HCT116 (cell line): ENCODE measurements around the gene TRHDE. TPM values are rescaled to one million over a fixed set of nuclear protein-coding genes. Genes with fewer than 3 reads are reported as not detected.

ENCODE experiments used
- ATAC-seq: fragments of 200-7000 bp; cut with Tn5 transposase; 2 replicates; pipeline ENCODE4 v1.9.1; 2020; ENCODE audit warnings: mild to moderate bottlenecking, moderate library complexity
- BruUV-seq: library from RNA; stranded (reverse); fragments of 400-500 nt; replicated peaks from 2 replicates; lab custom pipeline; 2021; lab: Mats Ljungman, UMichigan
- CTCF ChIA-PET: fragments of 300-600 bp; sonication (Branson Sonifier 250); formaldehyde crosslinking; loops from one replicate; lab custom pipeline; 2021; ENCODE audit warnings: antibody characterized with exemption; lab: Charles Lee
- POLR2A ChIA-PET: fragments of 300-600, 350-600 bp; sonication (Branson Sonifier 250); formaldehyde crosslinking; loops from one replicate; lab custom pipeline; 2021; ENCODE audit warnings: antibody characterized with exemption; lab: Charles Lee
- RAD21 ChIA-PET, 2 experiments: fragments of 300-600 bp; sonication (Branson Sonifier 250); formaldehyde crosslinking; loops; one replicate each; lab custom pipeline; 2023; ENCODE audit warnings: low total read pairs in 2 of 2; ENCODE audit not compliant: uncharacterized antibody in 2 of 2, unreplicated experiment in 2 of 2, low non-redundant PET in 1 of 2; lab: Charles Lee
- DNase-seq: peaks from one replicate; pipeline ENCODE4 v3.0.0-alpha.2; 2010; ENCODE audit warnings: low read depth, low spot score
- H2AFZ ChIP-seq: fragments of 200-600 bp; shearing (Covaris generic), sonication (generic); 2 replicates; pipeline ENCODE4 v1.6.1; 2017; ENCODE audit warnings: low read depth, mixed run types, mixed read lengths, antibody characterized with exemption, low read length; ENCODE audit not compliant: poor library complexity, severe bottlenecking
- H3K27ac ChIP-seq: 2 replicates; pipeline ENCODE4 v1.5.1; 2012; ENCODE audit warnings: low read depth, low read length
- H3K27me3 ChIP-seq: fragments of 200-600 bp; sonication (generic); 2 replicates; pipeline ENCODE4 v1.6.1; 2016; ENCODE audit warnings: mixed run types, low read length, mixed read lengths; ENCODE audit not compliant: insufficient read depth
- H3K36me3 ChIP-seq, 2 experiments: fragments of 200-500 bp in 1 of 2; fragments of 200-600 bp in 1 of 2; sonication (Bioruptor generic) in 1 of 2; sonication (generic) in 1 of 2; 2 replicates each; pipeline versions ENCODE4 v1.5.1 to v1.6.1; 2014 to 2016; ENCODE audit warnings: low read length in 2 of 2, inconsistent platforms in 1 of 2, mixed read lengths in 1 of 2, mixed run types in 1 of 2; ENCODE audit not compliant: insufficient read depth in 2 of 2, control insufficient read depth in 1 of 2
- H3K4me1 ChIP-seq, 2 experiments: fragments of 200-600 bp in 1 of 2; sonication (generic) in 1 of 2; 2 replicates each; pipeline versions ENCODE4 v1.5.1 to v1.6.1; 2012 to 2017; ENCODE audit warnings: low read length in 2 of 2, inconsistent platforms in 1 of 2, mild to moderate bottlenecking in 1 of 2, mixed read lengths in 1 of 2, mixed run types in 1 of 2, moderate library complexity in 1 of 2; ENCODE audit not compliant: insufficient read depth in 2 of 2, control insufficient read depth in 1 of 2
- H3K4me2 ChIP-seq: fragments of 200-600 bp; sonication (generic); 2 replicates; pipeline ENCODE4 v1.6.1; 2017; ENCODE audit warnings: mixed run types, low read length, mixed read lengths
- H3K4me3 ChIP-seq, 2 experiments: fragments of 200-600 bp in 1 of 2; sonication (generic) in 1 of 2; replicated peaks in 1 of 2; 2 replicates each; pipeline ENCODE4 v1.5.1; 2011 to 2016; ENCODE audit warnings: low read length in 2 of 2, control low read depth in 1 of 2, low read depth in 1 of 2, mild to moderate bottlenecking in 1 of 2, mixed read lengths in 1 of 2, mixed run types in 1 of 2
- H3K79me2 ChIP-seq: fragments of 200-600 bp; sonication (generic); 2 replicates; pipeline ENCODE4 v1.6.1; 2017; ENCODE audit warnings: mild to moderate bottlenecking, mixed run types, low read length, moderate library complexity, mixed read lengths; ENCODE audit not compliant: insufficient read depth
- H3K9ac ChIP-seq: fragments of 200-600 bp; sonication (generic); 2 replicates; pipeline ENCODE4 v1.6.1; 2016; ENCODE audit warnings: low read length, mixed read lengths
- H3K9me2 ChIP-seq: fragments of 200-600 bp; sonication (generic), shearing (Covaris generic); 2 replicates; pipeline ENCODE4 v1.6.1; 2017; ENCODE audit warnings: mixed run types, mild to moderate bottlenecking, moderate library complexity; ENCODE audit not compliant: insufficient read depth
- H3K9me3 ChIP-seq, 2 experiments: fragments of 200-500 bp in 1 of 2; fragments of 200-600 bp in 1 of 2; sonication (Bioruptor generic) in 1 of 2; sonication (generic) in 1 of 2; 2 replicates each; pipeline ENCODE4 v1.6.1; 2014 to 2017; ENCODE audit warnings: low read length in 2 of 2, mixed read lengths in 2 of 2, inconsistent platforms in 1 of 2, low read depth in 1 of 2, mild to moderate bottlenecking in 1 of 2, mixed run types in 1 of 2, moderate library complexity in 1 of 2; ENCODE audit not compliant: control insufficient read depth in 1 of 2, insufficient read depth in 1 of 2
- H4K20me1 ChIP-seq: fragments of 200-600 bp; sonication (generic), shearing (Covaris generic); 2 replicates; pipeline ENCODE4 v1.6.1; 2017; ENCODE audit warnings: mixed run types, mild to moderate bottlenecking, moderate library complexity; ENCODE audit not compliant: insufficient read depth
- CBX3 ChIP-seq: IDR thresholded peaks from 2 replicates; pipeline ENCODE4 v1.6.1; 2012; ENCODE audit warnings: low read depth
- CEBPB ChIP-seq: IDR thresholded peaks from 2 replicates; pipeline ENCODE4 v1.6.1; 2012; ENCODE audit warnings: low read depth
- ELF1 ChIP-seq: IDR thresholded peaks from 2 replicates; pipeline ENCODE4 v1.6.1; 2012; ENCODE audit warnings: low read depth, borderline replicate concordance
- EZH2 ChIP-seq: fragments of 200-600 bp; sonication (generic); IDR thresholded peaks from 2 replicates; pipeline ENCODE4 v1.6.1; 2017; ENCODE audit warnings: antibody characterized with exemption, mixed run types
- FOSL1 ChIP-seq: IDR thresholded peaks from 2 replicates; pipeline ENCODE4 v1.6.1; 2012; ENCODE audit warnings: low read depth
- POLR2A ChIP-seq: IDR thresholded peaks from 2 replicates; pipeline ENCODE4 v1.7.0; 2011; ENCODE audit warnings: borderline replicate concordance; ENCODE audit not compliant: insufficient read depth, insufficient read length; ENCODE audit errors: extremely low read depth
- POLR2AphosphoS5 ChIP-seq: IDR thresholded peaks from 2 replicates; pipeline ENCODE4 v1.6.1; 2011; ENCODE audit warnings: mild to moderate bottlenecking, low read depth, low read length, moderate library complexity
- SIN3A ChIP-seq: IDR thresholded peaks from 2 replicates; pipeline ENCODE4 v1.6.1; 2012; ENCODE audit warnings: low read depth
- TCF7L2 ChIP-seq: IDR thresholded peaks from 2 replicates; pipeline ENCODE4 v1.7.0; 2011; ENCODE audit warnings: borderline replicate concordance, inconsistent platforms; ENCODE audit not compliant: insufficient read depth, insufficient read length; ENCODE audit errors: extremely low read depth
- ZNF274 ChIP-seq: fragments of 200-500 bp; sonication (Bioruptor generic); IDR thresholded peaks from 2 replicates; pipeline ENCODE4 v1.6.1; 2014; ENCODE audit warnings: mild to moderate bottlenecking, low read depth, low read length, inconsistent platforms
- intact Hi-C: fragments of 100-400 bp; cut with micrococcal nuclease; formaldehyde crosslinking; loops from 2 replicates; pipeline ENCODE4 v1.10.0; 2022
- total RNA-seq: library from RNA; stranded (reverse); gene quantifications from one replicate; pipeline ENCODE4 v1.2.1, GENCODE V29; 2021; ENCODE audit not compliant: unreplicated experiment
- TF ChIP-seq, protein P1 (sequence below), 3 experiments: fragments of 200-600 bp in 1 of 3; sonication (generic) in 1 of 3; IDR thresholded peaks in 2 of 3; conservative IDR thresholded peaks in 1 of 3; 2 replicates each; pipeline ENCODE4 v1.5.1; 2012 to 2017; ENCODE audit warnings: low read depth in 2 of 3, low read length in 2 of 3, antibody characterized with exemption in 1 of 3, borderline replicate concordance in 1 of 3, control low read depth in 1 of 3, mild to moderate bottlenecking in 1 of 3, mixed read lengths in 1 of 3, mixed run types in 1 of 3, moderate library complexity in 1 of 3; ENCODE audit not compliant: insufficient read depth in 1 of 3
- TF ChIP-seq, protein P2 (sequence below): IDR thresholded peaks from 2 replicates; pipeline ENCODE4 v1.6.1; 2011; ENCODE audit warnings: mild to moderate bottlenecking, low read length, moderate library complexity; ENCODE audit not compliant: insufficient replicate concordance; ENCODE audit errors: extremely low read depth

TRHDE gene
- total RNA-seq, 1 experiment from 2014 or later: 2.9 TPM

DNA sequence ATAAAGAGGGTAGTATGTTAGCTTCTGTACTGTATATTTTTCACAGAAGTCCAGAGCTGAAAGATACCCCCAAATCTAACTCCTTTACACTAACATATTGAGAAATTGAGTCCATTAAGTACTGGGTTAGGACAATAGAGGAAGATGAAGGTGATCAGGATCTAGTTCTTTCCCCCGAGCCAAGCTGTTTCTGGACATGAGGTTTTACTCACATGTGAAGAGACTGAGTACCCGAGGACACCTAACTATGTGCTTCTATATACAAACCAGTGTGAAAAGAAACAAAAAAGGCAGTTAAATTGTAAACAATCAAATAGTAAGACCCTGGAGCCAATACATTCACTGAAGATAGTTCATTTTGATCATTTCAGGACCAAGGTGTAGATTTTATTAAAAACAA lies 3.8 kb upstream of the TRHDE start:
- H3K9me3 ChIP-seq: no peaks in the 10 kb centered on the region
- no peaks in the 10 kb centered on the region for H3K36me3 ChIP-seq
- no peak overlapping the region for H3K9ac ChIP-seq
- H3K9me2 ChIP-seq: no peaks in the 10 kb centered on the region
- RAD21 ChIA-PET: no interaction called here
- H3K27ac ChIP-seq: no peak overlapping the region
- intact Hi-C loops: no loop called here
- DNase-seq (no peak), ATAC-seq (no peak)
- CTCF ChIA-PET: interaction anchor here (1.1 to 1.9 kb wide), 3 partner anchors 11 to 251 kb away, joined by 3 to 7 read pairs (median 4); no protein-coding TSS in a partner anchor
- TF ChIP-seq ELF1 (no peak), EZH2 (no peak), CEBPB (no peak), CBX3 (no peak), SIN3A (no peak), ZNF274 (no peak), POLR2A (no peak), FOSL1 (no peak), TCF7L2 (no peak), POLR2AphosphoS5 (no peak)
- TF ChIP-seq, protein P1, sequence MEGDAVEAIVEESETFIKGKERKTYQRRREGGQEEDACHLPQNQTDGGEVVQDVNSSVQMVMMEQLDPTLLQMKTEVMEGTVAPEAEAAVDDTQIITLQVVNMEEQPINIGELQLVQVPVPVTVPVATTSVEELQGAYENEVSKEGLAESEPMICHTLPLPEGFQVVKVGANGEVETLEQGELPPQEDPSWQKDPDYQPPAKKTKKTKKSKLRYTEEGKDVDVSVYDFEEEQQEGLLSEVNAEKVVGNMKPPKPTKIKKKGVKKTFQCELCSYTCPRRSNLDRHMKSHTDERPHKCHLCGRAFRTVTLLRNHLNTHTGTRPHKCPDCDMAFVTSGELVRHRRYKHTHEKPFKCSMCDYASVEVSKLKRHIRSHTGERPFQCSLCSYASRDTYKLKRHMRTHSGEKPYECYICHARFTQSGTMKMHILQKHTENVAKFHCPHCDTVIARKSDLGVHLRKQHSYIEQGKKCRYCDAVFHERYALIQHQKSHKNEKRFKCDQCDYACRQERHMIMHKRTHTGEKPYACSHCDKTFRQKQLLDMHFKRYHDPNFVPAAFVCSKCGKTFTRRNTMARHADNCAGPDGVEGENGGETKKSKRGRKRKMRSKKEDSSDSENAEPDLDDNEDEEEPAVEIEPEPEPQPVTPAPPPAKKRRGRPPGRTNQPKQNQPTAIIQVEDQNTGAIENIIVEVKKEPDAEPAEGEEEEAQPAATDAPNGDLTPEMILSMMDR (IDR thresholded peaks at IDR 0.05 in 2 of 3, conservative IDR thresholded peaks at IDR 0.05 in 1 of 3; ENCODE audit: borderline replicate concordance in 1 of 3, insufficient read depth in 1 of 3, low read depth in 2 of 3, low read length in 2 of 3): no peak
- TF ChIP-seq, protein P2, sequence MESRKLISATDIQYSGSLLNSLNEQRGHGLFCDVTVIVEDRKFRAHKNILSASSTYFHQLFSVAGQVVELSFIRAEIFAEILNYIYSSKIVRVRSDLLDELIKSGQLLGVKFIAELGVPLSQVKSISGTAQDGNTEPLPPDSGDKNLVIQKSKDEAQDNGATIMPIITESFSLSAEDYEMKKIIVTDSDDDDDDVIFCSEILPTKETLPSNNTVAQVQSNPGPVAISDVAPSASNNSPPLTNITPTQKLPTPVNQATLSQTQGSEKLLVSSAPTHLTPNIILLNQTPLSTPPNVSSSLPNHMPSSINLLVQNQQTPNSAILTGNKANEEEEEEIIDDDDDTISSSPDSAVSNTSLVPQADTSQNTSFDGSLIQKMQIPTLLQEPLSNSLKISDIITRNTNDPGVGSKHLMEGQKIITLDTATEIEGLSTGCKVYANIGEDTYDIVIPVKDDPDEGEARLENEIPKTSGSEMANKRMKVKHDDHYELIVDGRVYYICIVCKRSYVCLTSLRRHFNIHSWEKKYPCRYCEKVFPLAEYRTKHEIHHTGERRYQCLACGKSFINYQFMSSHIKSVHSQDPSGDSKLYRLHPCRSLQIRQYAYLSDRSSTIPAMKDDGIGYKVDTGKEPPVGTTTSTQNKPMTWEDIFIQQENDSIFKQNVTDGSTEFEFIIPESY: no peak
- no TSS peak for BruUV-seq
- no peak overlapping the region for H3K4me3 ChIP-seq
- H3K4me2 ChIP-seq: no peak overlapping the region
- H3K79me2 ChIP-seq: no peaks in the 10 kb centered on the region
- no peaks in the 10 kb centered on the region for H3K27me3 ChIP-seq
- H4K20me1 ChIP-seq: no peaks in the 10 kb centered on the region
- no peak overlapping the region for H2AFZ ChIP-seq
- peaks cover 0 to 10% of the 10 kb centered on the region in 2 experiments; a peak in 1 of 4 replicates for H3K4me1 ChIP-seq
- POLR2A ChIA-PET: no interaction called here
